ENCODE data around the gene CD244.
"Not testable (repeated sequence)": the region's sequence is repeated elsewhere in the genome, so short reads cannot be mapped to it uniquely, and the experiment has no call there.

The CD244 gene

DNA sequence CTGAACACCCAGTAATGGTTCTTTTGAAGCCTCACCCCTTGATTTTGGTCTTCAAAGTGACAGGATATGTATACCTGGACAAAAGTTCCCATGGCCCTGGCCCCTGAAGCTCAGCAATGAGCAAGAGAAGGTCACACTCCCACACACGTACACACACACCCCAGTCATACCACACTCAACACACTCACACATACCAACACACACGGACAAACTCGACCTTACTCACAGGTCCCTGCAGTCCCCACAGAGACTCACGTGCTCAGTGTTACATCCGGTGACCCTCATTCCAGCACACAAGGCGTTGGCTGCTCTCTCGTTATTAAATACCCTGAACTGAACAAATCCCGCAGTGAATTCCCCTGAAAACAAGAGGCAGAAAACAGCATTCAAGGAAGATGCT lies 16.4 kb upstream of the CD244 start:
- DNase-seq (ENCODE audit: low read depth) = no peak

DNA sequence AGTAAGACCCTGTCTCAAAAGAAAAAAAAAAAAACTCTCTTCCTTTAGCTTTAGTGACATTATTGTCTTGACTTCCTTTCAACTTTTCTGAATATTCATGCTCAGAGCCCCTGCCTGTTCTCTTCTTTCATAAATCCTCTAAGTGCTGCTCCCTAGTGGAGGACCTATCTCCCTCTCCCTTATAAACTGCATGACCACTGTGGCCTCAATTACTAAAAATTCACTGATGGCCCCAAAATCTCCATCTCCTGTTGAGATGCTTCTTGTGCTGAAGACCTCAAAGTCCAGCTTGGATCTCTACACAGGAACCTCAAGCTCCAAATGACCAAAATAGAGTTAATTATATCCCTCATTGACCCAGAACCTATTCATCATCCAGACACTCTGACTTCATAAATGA lies 14.5 kb upstream of the CD244 start:
- no peak for DNase-seq (ENCODE audit: low read depth)

DNA sequence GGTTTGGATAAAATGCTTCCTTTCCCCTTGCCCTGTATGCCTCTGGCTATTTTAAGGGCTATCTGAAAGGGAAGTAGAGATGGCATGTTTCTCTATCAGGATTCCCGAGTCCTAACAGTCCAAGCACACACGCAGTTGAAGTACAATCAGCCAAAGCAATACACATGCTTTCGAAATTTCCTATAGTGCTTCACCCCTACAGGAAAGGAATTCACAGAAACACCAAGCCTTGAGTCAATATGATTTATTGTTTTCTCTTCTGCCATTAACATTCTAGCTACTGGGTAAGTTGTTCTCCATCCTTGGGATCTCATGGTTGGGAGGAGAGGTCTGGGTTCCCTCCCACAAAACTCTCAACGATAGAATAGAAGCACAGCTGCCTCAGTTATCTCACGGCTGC lies 13.6 kb upstream of the CD244 start:
- no peak for DNase-seq (ENCODE audit: low read depth)

DNA sequence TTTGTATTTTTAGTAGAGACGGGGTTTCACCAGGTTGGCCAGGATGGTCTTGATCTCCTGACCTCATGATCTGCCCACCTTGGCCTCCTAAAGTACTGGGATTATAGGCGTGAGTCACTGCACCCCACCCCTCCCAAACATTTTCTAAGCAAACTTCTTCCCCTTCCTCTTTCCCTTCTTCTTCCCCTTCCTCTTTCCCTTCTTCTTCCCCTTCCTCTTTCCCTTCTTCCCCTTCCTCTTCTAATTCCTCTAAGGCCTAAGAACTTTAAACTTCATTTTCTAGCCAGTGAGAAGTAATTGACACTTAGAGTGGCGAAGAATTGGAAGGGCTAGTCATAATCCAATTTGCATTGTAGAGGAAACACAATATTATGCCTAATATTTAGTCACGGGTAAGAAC lies 12.9 kb upstream of the CD244 start:
- DNase-seq (ENCODE audit: low read depth) = not testable (repeated sequence)

DNA sequence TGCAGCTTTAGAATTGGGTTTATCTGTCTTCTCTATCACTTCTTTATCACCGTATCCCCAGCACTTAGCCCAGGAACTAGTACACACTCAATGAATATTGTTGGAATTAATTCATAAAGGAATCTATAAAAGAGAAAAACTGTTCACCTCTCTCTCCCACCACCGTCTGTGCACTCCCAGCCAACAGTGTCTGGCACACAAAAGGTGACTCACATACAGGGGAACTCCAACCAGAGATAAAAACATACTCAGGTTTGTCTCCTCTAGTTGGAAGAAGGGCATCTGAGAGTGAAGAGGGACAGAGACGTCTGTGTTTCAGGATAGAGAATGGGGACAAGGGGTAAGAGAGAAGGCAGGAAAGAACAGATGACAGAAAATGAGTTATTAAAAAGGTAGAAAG lies 12.2 kb upstream of the CD244 start:
- DNase-seq (ENCODE audit: low read depth) = no peak

DNA sequence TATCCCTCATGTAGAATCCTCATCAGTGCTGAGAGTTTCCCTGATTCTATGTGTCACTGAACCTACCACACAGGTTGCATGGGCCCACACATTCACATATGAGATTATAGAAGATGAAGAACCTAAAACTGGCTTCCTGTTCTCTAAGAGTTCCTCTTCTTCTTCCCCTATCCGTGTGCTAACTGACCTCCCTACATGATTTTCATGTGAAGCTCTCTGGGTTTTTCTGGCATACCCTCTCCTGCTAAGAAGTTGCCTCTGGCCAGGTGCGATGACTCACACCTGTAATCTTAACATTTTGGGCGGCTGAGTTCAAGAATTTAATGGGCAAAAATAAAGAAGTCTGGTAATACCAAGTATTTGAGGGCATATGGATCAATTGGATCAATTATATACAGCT lies 5.5 kb upstream of the CD244 start:
- DNase-seq (ENCODE audit: low read depth) = no peak

DNA sequence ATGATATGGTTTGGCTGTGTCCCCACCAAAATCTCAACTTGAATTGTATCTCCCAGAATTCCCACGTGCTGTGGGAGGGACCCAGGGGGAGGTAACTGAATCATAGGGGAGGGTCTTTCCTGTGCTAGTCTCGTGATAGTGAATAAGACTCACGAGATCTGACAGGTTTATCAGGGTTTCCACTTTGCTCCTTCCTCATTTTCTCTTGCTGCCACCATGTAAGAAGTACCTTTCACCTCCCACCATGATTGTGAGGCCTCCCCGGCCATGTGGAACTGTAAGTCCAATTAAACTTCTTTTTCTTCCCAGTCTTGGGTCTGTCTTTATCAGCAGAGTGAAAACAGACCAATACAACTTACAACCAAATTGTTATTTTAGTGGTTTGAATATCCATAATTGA lies 5.0 kb upstream of the CD244 start:
- DNase-seq (ENCODE audit: low read depth) = not testable (repeated sequence)

DNA sequence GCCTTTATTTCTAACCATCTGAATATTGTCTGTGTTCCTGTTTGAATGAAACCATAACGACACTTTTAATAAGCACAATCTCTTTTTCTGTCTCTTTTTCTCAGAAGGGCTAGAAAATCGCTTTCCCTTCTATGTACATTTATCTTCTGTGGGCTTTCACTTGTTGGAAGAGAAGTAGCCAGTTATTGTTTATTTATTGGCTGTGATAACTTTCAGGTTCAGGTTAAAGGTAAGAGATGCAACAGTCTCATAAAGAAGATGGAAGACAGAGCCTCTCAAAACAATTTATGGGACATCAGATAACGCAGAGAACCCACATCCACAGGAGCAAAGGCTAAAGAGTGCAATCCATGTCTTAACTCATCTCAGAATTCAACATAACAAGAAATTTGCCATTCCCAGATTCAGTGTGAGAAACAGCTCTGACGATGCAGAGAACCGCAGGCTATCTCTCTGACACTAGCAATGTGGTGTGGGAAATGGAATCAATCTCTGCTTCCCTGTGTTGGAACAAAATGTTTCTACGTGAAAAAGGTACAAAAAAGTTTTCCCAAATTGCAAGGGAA lies 4.1 kb upstream of the CD244 start:
- DNase-seq (ENCODE audit: low read depth) = no peak

DNA sequence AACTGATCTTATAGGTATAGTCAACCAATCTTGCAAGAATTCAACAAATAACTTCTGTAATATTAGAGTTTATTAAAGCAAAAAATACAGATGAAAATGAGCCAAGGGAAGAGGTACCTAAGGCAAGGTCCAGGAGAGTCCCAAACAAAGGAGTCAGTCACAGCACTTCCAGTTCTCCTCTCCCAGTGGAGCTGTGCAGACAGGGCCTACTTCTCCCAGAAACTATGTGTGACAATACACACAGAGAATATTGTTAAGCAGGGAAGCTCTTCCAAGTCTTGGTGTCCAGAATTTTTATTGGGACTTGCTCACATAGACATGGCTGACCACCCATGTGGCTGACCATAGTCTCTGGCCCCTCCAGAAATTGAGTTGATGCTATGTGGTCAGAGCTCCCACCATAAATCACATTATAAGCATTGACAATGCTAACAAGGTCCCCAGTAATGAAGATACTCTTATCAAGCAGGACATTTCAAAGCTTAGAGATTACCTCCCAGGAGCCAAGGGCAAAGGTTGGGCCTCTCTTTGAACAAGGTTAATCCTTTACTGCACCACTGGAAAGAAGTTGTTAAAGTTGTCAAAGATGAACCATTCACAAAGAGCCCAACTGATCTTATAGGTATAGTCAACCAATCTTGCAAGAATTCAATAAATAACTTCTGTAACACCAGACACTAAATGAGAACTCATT lies 3.5 kb upstream of the CD244 start:
- DNase-seq (ENCODE audit: low read depth) = no peak

DNA sequence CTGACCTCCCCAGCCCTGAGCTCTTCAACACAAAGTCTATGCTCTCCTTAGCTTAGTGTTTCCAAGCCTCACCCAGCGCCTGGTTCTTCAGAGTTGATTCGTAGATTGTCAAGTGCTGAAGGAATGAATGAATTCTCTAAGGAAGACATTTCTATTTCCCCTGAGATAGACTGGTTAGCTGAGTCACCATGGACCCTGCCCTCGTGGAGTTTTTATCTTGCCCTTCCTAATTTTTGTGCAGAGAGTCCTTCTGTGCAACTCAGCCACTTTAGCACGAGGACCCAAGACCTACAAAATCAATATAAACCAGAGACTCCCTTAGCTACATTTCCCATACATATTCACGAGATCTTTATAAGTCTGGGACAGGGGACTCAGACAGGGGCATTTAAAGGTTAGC lies 2.6 kb upstream of the CD244 start:
- no peak for DNase-seq (ENCODE audit: low read depth)

DNA sequence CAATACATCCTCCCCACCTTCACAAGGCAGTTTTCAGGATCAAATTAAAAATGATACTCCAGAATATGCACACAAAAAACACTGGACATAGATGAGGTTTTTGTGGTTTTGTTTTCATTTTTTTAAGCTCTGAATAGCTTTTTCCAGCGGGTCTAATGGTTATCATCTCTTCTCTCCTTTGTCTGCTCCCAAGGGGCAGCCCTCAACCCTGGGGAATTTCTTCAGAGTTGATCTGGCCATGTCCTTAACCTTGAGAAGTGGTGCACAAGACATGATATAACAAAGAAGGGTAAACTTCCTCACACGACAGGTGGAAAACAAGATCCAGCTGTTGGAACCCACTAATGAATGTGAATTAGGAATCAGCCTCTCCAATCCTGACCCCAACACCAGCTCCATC lies 1.5 kb upstream of the CD244 start:
- no peak for DNase-seq (ENCODE audit: low read depth)

DNA sequence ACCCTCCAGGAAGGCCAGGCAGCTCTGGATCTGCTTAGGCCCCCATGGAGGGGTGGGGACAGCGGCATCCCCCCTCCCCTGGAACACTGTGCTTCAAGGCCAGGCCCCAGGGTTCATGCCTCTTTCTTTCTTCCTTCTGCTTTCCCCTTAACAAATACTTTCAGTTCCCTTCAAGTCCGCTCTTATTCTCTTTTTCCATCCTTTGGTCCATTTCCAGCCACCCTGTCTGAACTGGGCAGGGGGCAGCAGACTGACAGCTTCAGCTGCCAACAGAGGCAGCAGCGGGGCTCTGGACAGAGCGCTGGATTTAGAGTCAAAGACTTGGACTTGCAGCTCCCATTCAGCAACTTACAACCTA lies 1.1 kb upstream of the CD244 start:
- DNase-seq (ENCODE audit: low read depth) = no peak

DNA sequence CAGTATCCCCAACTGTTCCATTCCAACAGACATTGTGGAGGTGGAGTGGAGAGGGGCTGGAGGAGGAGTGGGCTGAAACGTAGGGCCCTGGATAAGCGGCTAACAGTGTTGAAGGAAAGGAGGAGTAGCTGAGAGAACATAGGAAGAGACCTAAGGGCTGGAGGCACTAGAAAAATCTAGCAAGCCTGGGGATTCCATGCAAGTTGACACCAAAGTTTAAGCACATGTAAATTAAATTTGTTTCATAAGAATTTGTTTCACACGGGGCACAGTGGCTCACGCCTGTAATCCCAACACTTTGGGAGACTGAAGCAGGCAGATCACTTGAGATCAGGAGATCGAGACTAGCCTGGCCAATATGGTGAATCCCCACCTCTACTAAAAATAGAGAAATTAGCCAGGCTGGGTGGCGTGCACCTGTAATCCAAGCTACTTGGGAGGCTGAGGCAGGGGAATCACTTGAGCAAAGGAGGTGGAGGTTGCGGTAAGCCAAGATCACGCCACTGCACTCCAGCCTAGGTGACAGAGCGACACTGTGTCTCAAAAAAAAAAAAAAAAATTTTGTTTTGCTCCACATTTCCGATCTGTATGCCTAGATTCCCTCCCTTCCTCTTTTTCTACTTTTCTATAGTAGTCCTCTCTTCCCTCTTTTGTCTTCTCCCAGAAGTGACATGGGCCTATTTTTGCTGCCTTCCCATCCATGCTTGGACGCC lies 530 bp upstream of the CD244 start:
- no peak for DNase-seq (ENCODE audit: low read depth)

DNA sequence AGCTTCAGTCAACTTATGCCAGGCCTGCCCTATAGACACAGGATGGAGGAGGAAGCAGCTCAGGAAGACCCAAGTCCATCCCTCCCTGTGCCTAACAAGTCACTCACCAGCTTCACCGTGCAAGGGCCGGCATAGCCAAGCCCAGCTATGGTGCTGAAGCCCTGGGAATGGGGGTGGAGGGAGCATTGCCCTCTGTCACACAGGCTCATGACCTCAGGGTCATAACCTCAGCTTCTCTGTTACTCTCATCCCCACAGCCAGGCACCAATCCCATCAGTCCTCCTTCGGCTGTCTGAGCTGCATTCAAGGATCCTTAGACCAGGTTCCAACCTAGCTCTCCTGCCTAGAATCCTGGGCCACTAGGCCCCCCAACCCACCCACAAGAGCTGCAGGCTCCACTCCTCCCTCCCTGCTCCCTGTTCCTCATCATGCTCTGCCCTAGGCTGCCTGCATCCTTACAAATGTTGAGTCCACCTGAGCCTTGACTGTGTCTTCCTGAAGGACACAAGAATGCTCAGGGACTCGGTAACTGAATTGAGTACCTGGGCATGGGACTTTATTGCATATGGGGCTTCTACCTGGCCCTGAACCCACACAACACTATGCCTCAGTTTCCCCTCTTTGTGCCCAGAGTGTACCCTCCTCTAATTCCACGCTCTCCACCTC lies 1.7 kb downstream of the CD244 start:
- no peak for DNase-seq (ENCODE audit: low read depth)

DNA sequence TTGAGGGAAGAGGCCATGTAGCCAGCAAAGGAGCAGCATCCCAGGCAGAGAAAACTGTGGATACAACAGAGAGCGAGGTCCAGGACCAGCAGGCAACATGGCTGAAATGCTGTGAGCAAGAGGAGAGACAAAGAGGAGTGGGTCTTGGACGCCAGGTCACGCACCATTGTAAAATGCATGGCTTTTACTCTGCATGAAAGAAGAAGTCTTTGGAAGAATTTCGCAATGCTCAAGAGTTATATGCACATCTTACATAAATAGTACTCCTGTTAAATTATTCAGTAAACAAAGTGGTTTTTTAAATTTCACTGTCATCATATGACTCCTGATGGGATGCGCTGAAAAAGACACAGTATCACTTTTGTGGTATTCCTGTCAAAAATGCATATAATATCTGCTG lies 3.5 kb downstream of the CD244 start:
- DNase-seq (ENCODE audit: low read depth) = no peak

DNA sequence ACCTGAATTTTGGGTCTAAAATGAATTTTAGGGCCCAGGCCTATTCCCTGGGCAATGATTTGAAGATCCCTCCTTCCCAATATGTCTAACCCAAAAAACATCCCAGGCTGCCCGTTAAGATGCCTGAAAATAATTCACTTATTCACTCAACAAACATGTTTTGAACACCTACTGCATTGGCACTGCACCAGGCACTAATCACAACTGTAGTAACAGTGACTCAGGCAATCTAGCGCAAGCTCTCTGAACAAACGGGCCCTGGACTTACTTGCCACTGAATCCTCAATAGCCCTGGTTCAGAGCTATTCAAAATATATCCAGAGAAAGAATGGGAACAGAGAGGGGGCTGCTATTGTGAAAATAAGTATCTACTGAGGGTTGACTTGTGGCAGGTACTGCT lies 4.2 kb downstream of the CD244 start:
- no peak for DNase-seq (ENCODE audit: low read depth)

DNA sequence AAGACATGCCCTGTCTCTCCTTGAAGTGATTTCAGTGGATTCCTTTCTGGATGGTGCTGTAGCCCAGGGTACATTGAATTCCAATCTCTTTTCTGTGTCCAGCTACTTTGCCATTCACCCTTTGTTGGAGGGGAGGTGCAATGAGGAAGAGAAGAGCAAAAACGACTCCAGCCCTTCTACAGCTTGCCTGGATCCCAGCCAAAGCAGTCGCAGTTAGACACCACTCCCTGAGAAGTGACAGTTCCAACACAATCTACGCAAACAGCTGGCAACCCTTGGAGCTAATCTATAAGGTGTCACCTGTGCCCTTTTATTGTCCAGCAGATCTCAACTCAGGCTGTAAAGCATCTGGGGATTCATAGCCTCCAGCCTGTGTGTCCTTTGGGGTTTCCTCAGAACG lies 4.6 kb downstream of the CD244 start:
- DNase-seq (ENCODE audit: low read depth) = no peak

DNA sequence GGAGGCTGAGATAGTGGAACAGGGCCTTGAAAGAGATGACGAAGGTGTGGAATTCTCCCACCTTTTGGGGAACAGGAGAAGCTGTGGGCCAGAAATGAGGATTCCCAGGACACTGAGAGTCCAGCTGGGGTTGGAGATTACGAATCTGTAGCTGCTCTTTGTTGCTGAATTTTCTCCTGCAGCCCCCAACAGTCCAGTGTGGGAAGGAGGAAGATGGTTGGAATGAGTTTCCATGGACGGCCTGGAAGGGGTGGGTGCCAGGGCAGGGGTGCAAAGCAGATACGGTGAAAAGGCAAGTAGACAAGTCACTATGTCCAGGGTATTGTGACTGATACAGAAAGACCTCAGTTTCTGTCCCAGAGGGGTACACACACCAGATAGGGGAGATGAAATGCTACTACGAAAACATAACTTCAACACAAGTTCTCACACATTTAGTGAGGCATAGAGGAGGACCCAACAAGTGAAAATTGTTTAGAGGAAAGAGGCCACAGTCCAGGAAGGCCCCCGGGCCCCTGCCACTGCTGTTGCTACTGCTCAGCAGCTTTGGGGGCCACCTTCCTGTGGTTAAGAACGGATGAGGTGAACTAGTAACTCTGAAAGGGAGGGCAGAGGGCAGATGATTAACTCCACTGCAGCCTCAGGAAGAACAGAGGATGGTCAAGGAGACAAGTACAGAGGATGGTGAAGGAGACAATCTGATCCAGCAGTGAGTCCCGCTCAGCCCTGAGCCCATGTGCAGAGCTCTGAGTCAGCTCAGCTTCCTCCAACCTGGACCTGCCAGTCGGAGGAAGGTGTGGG lies 7.3 kb downstream of the CD244 start:
- DNase-seq (ENCODE audit: low read depth) = no peak

DNA sequence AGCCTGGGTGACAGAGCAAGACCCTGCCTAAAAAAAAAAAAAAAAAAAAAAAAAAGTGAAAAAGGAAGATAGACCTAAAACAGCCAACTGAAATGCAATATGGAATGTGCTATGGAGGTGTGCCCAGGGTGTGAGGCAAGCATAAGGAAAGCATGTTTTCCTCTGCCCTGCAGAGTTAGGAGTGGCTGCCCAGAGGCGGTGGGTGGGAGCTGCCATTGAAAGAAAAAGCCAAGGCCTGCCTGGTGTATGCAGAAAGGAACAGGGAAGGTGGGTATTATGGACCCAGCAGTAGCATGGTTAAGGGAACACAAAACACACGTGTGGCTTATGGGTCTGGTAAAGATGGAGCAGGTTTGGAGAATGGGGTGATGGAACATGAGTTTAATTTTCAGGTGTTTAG lies 8.9 kb downstream of the CD244 start:
- DNase-seq (ENCODE audit: low read depth) = no peak

DNA sequence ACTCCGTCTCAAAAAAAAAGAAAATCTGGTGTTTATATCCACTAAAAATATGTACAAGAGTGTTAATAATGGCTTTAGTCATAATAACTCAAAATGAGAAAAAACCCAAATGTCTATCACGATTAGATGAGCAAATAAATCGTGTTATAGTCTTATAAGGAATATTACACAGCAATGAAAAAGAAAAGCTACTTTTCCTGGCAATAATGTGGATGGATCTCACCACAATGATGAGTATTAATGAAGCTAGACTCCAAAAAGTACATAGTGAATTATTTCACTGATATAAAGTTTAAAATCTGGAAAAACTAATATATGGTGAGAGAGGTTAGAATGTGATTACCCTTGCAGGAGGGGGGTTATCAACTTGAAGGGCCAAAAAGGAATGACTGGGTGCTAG lies 9.7 kb downstream of the CD244 start:
- DNase-seq (ENCODE audit: low read depth) = no peak

DNA sequence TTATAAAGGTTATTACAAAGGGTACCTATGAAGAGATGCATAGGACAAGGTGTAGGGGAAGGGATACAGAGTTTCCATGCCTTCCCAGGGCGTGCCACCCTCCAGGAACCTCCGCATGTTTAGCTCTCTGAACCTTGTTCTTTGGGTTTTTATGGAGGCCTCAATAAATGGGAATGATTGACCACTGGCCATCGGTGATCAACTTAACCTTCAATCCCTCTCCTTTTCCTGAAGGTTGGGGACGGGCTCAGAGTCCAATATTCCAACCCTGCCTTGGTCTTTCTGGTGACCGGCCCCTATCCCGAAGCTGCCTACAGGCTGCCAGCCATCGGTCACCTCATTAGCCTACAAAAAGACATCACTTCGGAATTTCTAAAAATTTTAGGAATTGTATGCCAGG lies 11.7 kb downstream of the CD244 start:
- no peak for DNase-seq (ENCODE audit: low read depth)

DNA sequence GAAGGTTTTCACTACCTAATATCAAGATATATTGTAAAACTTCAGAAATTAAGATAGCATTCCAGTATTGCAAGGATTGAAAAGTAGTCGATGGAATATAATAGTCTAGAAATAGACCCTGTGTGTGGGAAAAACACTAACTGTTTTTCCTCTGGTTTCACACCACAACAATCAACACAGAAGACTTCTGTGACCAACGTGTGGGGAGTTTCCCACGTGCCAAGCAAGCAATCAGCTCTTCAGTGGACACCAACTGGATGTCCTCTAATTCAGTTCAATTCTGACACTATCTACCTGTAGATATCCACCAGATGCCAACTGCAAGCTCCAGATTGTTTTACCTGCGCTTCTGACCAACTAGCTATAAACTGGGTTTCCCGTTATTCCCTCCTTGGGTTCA lies 12.1 kb downstream of the CD244 start:
- DNase-seq (ENCODE audit: low read depth) = no peak

DNA sequence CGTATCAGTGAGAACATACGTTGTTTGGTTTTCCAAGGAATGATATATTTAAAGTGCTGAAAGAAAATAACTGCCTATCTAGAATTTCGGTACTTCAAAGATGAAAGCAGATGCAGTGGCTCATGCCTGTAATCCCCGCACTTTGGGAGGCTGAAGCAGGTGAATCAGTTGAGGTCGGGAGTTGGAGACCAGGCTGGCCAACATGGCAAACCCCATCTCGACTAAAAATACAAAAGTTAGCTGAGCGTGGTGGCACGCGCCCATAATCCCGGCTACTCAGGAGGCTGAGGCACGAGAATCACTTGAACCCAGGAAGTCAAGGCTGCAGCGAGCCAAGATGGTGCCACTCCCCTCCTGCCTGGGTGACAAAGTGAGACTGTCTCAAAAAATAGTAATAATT lies 16.4 kb downstream of the CD244 start:
- no peak for DNase-seq (ENCODE audit: low read depth)
